HEK293T (cell line): ENCODE results near the gene QSOX1.

Experiments used
- BHLHE40 ChIP-seq: fragments of 450-650 bp; IDR thresholded peaks from 2 replicates; pipeline ENCODE4 v1.6.1; 2016; ENCODE audit warnings: mild to moderate bottlenecking, moderate library complexity, borderline replicate concordance
- CTBP1 ChIP-seq: fragments of 450-650 bp; IDR thresholded peaks from 2 replicates; pipeline ENCODE4 v1.6.1; 2016; ENCODE audit warnings: borderline replicate concordance
- FOXM1 ChIP-seq: fragments of 450-650 bp; IDR thresholded peaks from 2 replicates; pipeline ENCODE4 v1.6.1; 2017; ENCODE audit warnings: mild to moderate bottlenecking, borderline replicate concordance
- LEF1 ChIP-seq: fragments of 450-650 bp; IDR thresholded peaks from 2 replicates; pipeline ENCODE4 v1.6.1; 2017; ENCODE audit warnings: mild to moderate bottlenecking, borderline replicate concordance
- PKNOX1 ChIP-seq: fragments of 450-650 bp; IDR thresholded peaks from 2 replicates; pipeline ENCODE4 v1.6.1; 2016
- SUZ12 ChIP-seq: fragments of 450-650 bp; IDR thresholded peaks from 2 replicates; pipeline ENCODE4 v1.6.1; 2016; ENCODE audit warnings: mild to moderate bottlenecking
- TARDBP ChIP-seq: fragments of 450-650 bp; IDR thresholded peaks from 2 replicates; pipeline ENCODE4 v1.6.1; 2016

- TF ChIP-seq LEF1 (no peak), SUZ12 (no peak), PKNOX1 (no peak), FOXM1 (no peak), TARDBP (no peak), CTBP1 (no peak), BHLHE40 (no peak)
Measured at GRCh38 chr1:180163041-180163440, 8.4 kb downstream of the QSOX1 start.
